ENCODE measurements around the gene GALNT9.
A peak's percentile ranks its signal among the peaks of the same experiment; 100 is the strongest.
"Not testable (repeated sequence)": the region's sequence is repeated elsewhere in the genome, so short reads cannot be mapped to it uniquely, and the experiment has no call there.

The GALNT9 gene

DNA sequence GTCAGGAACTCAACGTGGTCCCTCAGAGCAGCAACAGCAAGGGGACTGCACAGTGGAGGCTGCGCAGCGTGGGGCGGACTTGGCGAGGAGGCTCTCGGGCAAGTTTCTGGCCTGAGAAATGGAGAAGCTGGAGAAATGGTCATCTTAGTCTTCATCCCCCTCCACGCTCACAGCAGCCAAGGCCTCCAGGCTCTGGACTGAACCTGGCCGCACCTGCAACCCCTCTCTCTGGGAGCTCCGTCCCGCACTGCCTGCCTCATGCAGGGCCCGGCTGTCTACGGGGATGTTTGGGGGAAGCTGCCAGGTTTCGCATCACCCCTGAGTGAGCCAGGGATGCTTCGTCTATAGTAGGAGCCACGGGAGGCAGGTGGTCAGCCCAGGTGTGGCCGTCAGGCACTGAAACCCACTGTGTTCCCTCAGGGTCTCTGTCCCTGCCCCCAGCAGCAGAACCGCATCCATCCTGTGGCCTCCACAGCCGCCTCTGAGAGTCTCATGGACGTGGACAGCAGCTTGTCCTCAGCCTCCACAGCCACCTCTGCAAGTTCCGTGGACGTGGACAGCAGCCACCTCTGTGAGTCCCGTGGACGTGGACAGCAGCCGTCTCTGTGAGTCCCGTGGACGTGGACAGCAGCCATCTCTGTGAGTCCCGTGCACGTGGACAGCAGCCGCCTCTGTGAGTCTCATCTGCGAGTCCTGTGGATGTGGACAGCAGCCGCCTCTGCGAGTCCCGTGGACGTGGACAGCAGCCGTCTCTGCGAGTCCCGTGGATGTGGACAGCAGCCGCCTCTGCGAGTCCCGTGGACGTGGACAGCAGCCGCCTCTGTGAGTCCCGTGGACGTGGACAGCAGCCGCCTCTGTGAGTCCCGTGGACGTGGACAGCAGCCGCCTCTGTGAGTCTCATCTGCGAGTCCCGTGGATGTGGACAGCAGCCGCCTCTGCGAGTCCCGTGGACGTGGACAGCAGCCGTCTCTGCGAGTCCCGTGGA is 29.1 kb upstream of the GALNT9 start:
- DNase-seq (ENCODE audit: low read depth), result not testable (repeated sequence)

DNA sequence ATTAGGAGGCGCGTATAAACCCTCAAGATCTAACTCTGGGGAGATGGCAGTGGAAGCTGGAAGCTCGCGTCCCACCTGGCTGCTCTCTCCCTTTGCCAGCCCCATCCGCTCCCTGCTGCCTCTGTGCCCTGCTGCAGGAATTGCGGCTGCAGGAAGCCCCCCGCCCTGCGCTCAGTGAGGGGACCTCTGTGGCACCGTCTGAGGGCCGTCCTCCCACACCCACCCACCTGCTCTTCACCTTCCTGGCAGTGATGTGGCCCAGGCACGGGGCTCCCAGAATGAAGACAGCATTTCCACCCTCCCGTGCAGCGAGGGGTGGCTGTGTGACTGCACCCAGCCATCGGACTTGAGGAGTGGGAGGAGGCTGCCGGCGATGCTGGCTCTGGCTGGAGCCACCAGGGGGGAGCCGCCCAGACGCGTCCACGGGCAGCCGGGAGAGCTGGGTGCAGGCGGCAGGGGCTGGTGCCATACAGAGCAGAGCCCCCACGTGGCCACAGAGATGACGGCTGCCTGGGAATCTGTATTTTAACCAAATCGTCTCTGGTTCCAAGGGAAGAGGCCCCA is 28.3 kb upstream of the GALNT9 start:
- no peak for DNase-seq (ENCODE audit: low read depth)

DNA sequence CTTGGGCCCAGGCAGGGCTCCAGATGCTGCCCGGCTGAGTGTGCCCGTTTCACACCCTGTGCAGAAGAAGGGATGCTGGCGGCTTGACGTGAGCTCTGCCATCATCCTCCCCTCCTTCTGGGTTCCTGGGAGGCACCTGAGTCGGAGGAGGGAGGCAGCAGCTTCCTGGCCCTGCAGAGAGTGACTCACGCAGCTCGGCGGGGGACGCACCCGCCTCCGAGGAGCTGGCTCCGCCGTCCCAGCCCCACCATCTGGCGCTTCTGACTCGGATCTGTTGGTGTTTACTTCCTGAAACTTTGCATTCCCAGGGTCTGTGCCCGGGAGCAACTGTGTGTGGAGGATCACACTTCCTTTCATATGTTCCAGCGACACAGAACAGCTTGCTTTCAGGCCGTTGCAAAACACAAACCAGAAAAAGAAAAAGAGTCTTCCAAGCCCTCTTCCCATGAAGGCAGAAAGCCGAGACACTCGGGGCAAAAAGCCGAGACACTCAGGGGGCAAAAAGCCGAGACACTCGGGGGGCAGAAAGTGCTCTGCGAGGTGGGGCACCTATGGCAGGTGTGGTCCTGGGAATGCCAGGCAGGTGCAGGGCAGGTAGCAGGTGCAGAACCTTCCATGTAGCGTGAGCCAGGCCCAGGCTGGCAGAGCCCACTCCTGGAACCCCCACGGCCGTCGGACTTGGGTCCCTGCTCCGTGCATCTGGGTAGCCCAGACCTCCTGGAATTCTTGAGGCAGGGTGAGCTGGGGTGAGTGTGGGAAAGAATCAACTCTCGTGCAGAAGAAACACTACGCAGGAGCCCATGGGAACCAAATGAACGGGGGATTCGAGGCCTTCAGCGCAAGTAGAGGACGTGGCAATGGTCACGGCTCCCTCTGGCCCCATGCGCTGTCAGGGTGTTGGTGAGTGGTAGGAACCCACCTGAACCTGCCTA is 27.6 kb upstream of the GALNT9 start:
- DNase-seq (ENCODE audit: low read depth), result peak; percentile 31

DNA sequence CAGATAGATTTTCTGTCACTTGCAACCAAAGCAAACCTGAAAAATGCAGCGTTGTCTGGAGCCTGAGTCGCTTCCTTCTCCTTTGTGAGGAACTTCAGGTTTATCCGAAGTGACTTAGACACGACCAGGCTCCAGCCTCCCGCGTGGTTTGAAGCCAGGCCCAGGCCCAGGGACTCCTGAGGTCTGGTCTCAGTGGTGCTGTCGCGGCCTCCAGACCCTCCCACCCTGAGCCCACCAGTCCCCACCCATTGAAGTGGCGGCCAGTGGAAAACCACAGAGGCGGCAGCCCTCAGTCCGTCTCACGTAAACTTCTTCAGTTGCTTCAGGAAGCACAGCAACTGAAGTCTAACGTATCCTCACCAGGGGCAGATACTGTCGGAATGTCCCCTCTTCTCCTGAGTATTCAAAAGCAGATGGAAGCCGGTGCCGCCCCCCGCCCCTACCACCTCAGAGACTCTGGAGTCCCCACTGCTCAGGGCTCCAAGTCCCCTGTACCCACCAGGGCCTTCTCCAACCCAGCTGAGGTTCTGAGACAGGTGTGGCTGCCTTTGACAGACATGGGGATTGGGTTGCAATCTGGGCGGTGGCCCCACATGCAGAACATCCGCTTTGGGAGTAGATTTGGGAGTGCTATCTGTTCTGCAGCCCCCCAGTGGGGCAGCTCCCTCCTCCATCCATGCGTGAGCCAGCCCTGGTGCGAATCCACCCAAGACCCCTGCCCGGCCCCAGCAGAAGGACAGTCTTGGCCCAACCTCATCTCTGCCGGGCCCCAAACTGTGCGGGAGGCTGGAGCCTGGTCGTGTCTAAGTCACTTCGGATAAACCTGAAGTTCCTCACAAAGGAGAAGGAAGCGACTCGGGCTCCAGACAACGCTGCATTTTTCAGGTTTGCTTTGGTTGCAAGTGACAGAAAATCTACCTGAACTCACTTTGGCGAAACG is 26.6 kb upstream of the GALNT9 start:
- no peak for DNase-seq (ENCODE audit: low read depth)

DNA sequence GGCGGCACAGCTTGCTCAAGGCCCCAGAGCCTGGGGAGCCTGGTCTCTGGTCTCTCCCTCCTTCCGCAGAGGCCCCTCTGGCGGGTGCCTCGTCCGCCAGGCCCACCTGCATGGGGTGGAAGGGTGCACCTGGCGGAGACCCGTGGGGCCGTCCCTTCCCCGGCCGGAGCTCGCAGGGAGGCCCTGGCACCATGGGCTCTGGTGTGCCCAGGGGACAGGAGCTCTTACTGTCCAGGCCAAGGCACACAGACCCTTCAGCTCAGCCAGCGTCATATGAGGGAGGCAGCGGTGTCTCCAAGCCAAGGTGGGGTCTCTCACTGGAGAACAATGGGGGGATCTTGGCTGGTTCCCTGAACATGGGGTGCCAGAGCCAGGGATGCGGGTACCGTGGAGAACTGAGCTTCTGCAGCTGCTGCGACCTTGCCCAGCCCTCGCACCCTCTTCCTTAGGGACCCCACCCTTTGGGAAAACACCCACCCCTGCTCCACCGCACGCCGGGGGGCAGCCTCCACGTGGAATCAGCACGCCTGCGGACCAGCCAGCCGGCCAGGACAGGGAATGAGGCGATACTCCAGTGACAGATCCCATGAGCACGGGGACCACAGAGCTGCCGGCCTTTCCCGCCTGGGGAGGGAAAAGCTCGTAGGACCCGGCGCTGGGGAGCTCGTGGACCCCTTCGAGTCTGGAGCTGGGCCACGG is 25.7 kb upstream of the GALNT9 start:
- DNase-seq (ENCODE audit: low read depth), result no peak

DNA sequence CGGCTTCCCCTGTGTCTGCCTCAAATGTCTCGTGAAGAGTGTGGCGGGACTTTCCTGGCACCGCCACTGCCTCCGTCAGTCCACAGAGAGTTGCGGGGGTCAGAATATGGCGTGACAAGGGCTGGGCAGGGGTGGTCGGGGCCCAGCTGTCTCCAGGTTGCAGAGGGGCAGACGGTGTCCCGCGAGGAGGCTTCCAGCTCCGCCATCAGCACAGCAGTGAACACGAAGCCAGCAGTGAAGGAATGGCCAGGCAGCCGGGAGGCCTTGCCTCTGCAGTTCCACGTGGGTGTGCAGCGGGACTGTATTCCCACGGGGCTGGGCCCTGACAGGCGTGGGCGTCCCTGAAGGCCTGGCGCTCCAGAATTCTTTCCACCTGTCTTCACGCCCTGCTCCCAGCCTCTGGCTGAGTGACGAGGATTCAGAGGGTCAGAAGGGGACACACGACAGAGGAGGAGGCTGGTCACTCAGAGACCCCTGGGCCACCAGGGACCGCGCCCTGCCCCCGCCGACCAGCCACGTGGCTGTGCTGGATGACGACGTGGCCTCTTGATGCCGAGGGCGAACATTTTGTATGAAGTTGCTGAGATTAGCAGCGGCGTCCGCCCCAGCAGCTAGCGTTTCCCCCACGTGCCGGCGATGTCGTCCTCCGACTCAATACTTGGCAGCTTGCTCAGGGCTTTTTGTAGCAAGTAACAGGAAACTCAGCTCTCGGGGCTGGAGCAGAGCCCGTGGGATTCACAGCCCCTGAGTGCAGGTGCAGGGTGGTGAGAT is 25.0 kb upstream of the GALNT9 start:
- DNase-seq (ENCODE audit: low read depth), result no peak

DNA sequence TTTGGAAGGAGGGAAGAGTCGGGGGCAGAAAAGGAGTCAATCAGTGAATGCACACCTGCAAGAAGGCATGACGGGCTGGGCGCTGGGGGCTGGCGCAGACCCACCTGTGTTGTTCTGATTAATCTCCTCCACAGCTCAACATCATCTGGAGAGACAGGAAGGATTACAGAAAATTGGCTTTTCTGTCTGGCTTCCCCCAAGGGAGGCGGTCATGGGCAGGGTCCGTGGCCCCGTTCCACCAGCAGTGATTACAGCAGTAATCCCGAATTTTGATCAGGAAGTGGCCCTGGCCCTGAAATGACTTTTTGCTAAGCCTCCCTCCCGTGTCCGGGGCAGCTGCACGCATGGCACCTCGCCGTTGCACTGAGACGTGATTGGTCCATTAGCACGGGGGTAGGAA is 24.4 kb upstream of the GALNT9 start:
- no peak for DNase-seq (ENCODE audit: low read depth)

DNA sequence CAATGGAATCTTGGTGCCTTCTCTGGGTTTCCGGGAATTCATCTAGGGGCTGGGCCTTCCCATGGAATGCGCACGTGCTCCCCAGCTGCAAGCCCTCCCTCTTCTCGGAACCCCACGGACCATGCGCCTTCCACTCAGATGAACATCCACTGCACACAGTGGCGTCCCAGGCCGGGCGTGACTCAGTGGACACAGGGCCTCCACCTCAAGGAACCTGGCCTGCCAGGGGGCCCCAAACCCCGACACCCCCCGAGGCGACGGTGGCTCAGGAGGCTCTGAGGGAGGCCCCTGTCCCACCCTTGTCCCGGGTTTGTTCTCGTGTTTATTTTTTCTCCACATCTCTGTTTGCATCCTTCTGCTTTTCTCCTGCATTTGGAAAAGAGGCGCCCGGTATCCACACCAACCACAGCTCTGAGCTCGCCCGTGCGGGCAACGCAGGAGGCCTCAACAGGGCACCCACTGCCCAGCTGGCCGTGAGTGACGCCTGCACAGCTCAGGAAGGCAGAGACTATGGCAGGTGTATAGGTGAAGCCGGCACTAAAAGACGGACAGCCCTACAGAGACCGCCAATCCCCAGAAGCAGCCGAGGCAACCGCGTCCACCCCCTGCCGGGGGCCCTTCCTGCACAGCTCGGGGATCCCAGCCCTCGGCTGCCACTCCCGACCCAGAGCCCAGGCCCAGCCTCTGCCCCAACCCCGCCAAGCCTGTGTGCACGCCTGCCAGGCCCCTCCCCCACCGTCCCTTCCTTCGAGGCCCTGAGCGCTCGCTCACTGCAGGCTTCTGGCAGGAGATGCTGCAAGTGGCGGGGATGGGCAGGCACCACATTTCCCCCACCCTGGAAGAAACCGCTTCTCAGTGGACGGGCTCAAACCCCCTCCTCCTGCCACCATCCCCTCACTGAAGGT is 23.8 kb upstream of the GALNT9 start:
- no peak for DNase-seq (ENCODE audit: low read depth)

DNA sequence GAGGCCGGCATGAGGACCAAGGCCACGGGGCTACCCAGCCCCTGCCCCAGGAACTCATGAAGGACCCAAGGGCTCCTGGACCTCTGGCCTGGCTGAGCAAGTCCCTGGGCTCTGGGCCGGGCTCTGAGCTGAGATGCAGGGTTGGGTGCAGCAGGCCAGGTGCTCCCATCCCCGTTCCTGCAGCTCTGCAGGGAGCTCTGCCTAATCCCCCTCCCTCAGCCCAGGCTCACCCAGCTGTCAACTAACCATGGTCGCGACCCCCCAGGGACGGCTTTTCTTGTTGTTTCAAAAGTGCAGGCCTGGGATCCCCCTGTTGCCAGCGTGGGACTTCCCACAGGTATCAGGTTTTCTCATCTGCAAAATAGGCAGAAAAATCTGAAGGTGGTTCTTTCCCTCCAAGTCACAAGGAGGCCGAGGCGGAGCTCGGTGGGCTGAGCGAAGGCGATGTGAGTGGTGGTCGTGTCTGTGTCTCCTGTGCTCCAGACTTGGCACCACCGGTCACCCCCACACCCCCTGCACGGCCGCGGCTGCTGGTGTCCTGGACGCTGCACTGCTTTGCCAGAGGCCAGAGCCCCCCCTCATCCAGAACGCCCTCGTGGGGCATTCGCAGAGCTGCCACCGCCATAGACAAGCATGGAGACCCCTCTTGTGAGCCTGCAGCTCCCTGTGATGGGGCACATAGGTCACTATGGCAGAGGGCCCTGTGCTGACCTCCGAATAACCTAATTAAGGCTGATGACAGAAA is 22.5 kb upstream of the GALNT9 start:
- DNase-seq (ENCODE audit: low read depth), result no peak

DNA sequence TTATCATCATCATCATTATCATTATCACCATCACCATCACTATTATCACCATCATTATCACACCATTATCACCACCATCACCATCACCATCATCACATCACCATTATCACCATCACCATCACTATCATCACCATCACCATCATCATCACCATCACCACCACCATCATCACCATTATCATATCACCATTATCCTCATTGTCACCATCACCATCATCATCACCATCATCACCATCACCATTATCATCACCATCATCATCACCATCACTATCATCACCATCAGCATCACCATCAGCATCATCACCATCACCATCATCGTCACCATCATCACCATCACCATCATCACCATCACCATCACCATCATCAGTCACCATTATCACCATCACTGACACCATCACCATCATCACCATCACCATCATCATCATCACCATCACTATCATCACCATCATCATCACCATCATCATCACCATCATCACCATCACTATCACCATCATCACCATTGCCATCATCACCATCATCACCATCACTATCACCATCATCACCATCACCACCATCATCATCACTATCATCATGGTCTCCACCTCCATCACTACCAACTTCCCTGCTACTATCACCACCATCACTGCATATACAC is 20.2 kb upstream of the GALNT9 start:
- no peak for DNase-seq (ENCODE audit: low read depth)

DNA sequence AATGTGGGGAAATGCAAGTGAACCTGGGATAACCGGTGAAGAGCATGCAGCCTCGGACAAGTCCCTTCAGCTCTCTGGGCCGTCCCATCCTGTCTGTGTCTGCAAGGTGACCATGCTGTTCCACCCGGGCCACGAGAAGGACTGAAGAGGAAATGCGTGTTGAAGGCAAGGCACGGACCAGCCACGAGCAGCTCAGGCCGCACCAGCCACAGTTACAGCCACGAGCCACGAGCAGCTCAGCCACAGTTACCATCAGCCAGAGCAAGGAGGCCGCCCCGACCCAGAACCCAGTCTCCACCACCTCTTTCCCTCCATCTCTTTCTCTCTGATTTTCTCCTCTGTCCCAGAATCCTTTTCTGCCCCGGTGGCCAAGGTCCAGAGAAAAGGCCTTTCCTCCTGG is 18.8 kb upstream of the GALNT9 start:
- no peak for DNase-seq (ENCODE audit: low read depth)

DNA sequence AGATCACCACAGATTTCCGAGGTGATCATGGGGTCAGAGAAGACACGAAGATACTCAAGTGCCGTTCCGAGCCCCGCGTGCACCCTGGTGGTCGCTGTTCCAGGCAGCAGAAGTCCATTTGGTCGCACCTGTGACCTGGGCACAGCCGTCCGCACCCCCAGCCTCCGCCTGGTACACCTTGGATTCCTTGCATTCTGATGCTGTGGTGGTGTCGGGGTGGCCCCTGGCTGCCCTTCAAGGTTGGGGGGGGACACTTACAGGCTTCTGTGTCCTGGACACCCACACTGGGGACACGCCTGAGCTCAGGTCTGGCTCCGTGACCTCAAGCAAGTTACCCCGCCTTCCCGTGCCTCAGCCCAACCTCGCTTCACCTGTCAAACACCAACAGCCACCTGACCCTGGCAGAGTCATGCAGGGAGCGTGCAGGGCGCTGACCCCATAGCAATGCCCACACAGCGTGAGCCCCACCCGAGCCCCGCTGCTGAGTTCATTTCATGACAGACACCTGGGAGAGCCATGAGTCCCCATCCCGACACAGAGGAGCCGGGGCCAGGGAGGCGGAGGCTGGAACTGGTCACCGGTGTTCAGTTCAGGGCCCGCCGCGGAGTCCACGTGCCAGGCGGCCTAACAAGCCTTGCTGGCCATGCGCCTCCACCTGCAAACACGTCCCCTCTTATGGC is 17.9 kb upstream of the GALNT9 start:
- no peak for DNase-seq (ENCODE audit: low read depth)

DNA sequence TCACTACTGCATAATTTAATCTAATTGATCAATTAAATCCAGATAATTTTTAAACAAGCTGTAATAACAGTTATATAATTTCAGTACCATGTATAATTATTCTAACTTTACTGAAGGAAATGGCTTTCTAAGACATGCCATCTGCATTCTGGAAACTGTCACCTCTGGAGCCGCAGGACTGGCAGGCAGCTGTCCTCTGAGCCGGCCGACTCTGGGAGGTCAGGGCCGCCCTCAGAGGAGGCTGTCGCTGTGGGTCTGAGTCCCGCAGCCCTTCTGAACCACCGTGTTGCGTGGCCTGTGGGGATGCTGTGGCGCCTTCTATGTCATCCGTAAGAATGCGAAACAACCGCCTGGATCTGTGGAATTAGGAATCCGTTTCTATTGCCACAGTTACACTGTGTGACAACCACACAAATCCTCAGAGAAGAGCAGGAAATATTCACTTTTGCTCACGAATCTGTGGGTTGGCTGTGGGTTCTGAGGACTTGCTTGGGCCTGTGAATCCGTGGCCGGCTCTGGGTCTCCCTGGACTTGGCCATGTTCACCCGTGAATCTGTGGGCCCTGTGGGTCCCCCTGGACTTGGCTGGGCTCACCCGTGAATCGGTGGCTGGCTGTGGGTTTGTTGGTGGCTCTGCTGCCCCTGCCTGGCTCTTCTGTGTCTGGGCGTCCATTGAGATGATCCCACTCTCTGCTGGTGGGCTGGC is 17.2 kb upstream of the GALNT9 start:
- no peak for DNase-seq (ENCODE audit: low read depth)

DNA sequence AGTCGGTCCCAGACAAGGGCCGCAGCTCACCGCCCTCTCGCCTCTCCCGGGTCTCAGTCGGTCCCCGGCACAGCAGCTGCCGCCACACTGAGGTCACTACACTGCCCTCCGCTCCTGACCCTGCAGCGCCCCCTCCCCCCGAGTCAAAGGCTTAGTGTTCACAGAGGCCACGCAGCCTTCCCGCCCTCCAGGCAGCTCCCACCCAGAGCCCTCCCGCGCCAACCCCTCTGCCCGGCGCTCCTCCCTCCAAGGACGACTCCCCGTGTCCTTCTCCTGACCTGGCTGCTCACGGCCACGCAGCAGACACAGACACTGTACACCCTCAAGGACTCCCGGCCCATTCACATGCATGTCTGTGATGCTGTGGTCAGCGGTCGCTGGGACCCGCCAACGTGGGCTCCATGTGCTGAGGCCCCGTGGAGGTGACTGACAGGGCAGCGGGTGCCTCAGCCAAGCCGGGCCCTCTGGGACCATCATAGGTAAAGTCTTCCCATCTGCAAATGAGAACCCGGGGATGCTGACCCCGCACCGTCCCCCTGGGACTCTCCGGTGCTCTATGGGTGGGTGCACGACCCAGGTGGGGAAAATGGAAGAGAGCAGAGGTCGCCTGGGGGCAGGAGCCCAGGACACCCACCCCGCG is 16.3 kb upstream of the GALNT9 start:
- no peak for DNase-seq (ENCODE audit: low read depth)

DNA sequence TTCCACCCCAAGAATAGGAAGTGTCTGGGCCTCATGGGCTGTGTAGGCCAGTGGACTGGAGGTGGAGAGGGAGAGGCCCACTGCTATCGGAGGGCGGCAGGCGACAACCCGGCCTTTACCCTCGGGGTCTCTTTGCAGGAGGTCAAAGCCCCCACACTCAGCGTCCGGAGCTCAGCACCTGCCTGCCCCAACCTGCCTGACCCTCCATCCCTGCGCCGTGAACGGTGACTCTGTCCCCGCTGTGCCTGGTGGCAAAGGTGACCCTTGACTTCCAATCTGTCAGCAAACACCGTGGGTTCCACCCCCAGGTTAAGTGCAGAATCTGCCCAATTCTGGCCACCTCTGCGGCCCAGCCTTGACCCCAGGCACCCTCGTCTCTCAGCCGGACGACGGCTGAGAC is 15.7 kb upstream of the GALNT9 start:
- no peak for DNase-seq (ENCODE audit: low read depth)

DNA sequence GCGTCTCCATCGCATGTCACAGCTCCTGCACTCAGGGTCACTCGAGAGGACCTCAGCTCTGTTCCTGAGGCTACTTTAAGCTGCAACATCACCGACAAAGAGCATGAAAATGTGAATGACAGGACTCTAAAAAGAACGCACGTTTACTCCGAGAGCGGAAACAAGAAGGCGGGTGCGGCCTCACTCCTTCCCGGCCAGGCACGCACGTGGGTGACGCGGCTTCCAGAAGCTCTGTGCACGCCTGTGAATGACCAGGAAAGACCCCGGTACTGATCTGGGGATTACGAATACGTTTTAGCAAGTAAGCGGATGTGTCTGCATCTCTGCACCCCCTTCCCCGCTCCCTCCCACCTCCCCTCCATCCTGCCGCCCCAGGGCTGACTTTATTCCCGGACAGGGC is 15.2 kb upstream of the GALNT9 start:
- no peak for DNase-seq (ENCODE audit: low read depth)
